Spleen (tissue), 11 donors: ENCODE results near the gene SCFD2. TPM values are rescaled to one million over a fixed set of nuclear protein-coding genes. Genes with fewer than 3 reads are reported as not detected.

ENCODE experiments used
- DNase-seq: peaks from one replicate; pipeline ENCODE4 v3.0.0-alpha.2; 2020
- H3K27ac ChIP-seq, 8 donors: fragments of 200-600 bp; sonication (generic) in 7 of 8; 1 replicate in 4 of 8; 2 replicates in 4 of 8; pipeline versions ENCODE4 v1.5.0 to v1.8.0; 2016 to 2021; ENCODE audit warnings: inconsistent platforms in 4 of 8, mild to moderate bottlenecking in 4 of 8, moderate library complexity in 1 of 8
- H3K27me3 ChIP-seq, 7 donors: fragments of 200-600 bp; sonication (generic) in 6 of 7; replicated peaks in 1 of 7; 1 replicate in 4 of 7; 2 replicates in 3 of 7; pipeline versions ENCODE4 v1.5.0 to v1.8.0; 2016 to 2021; ENCODE audit warnings: inconsistent platforms in 3 of 7, mild to moderate bottlenecking in 1 of 7
- H3K36me3 ChIP-seq, 6 donors: fragments of 200-600 bp; sonication (generic) in 5 of 6; 1 replicate in 4 of 6; 2 replicates in 2 of 6; pipeline versions ENCODE4 v1.5.0 to v1.8.0; 2016 to 2021; ENCODE audit warnings: inconsistent platforms in 2 of 6
- H3K4me1 ChIP-seq, 6 donors: fragments of 200-600 bp; sonication (generic) in 5 of 6; 1 replicate in 3 of 6; 2 replicates in 3 of 6; pipeline versions ENCODE4 v1.5.0 to v1.8.0; 2016 to 2021; ENCODE audit warnings: inconsistent platforms in 3 of 6
- H3K4me3 ChIP-seq, 8 donors: fragments of 200-600 bp; sonication (generic) in 7 of 8; 1 replicate in 4 of 8; 2 replicates in 4 of 8; pipeline versions ENCODE4 v1.5.0 to v1.8.0; 2016 to 2021; ENCODE audit warnings: inconsistent platforms in 4 of 8, mild to moderate bottlenecking in 4 of 8, moderate library complexity in 2 of 8
- H3K9me3 ChIP-seq, 8 donors: fragments of 200-600 bp; sonication (generic) in 7 of 8; 1 replicate in 4 of 8; 2 replicates in 4 of 8; pipeline versions ENCODE4 v1.5.0 to v1.8.0; 2016 to 2021; ENCODE audit warnings: inconsistent platforms in 4 of 8
- POLR2A ChIP-seq, 3 donors: fragments of 450-650 bp; IDR thresholded peaks; one replicate each; pipeline ENCODE4 v1.5.1; 2017; ENCODE audit warnings: antibody characterized with exemption in 3 of 3, mild to moderate bottlenecking in 1 of 3
- POLR2AphosphoS5 ChIP-seq, 3 donors: sonication (generic); formaldehyde crosslinking; IDR thresholded peaks; one replicate each; pipeline ENCODE4 v1.5.1; 2017; ENCODE audit warnings: antibody characterized with exemption in 3 of 3
- WGBS, 5 donors: extraction: QIAGEN DNeasy Blood & Tissue Kit in 3 of 5; methylation state at CpG; one replicate each; pipeline versions ENCODE4 v1.1.5 to v1.1.7; 2013 to 2018; 5-methylcytosine and 5-hydroxymethylcytosine counted together
- intact Hi-C: fragments of 100-400 bp; cut with DNase I; formaldehyde crosslinking; loops from one replicate; pipeline ENCODE4 v1.15.0; 2023; ENCODE audit warnings: low total_unique reads
- polyA plus RNA-seq, 3 donors: library from polyadenylated mRNA; stranded (reverse); fragments of 200-250 nt; gene quantifications; one replicate each; pipeline ENCODE4 v1.2.1, GENCODE V29; 2013
- total RNA-seq, 7 donors: library from RNA; depleted of rRNA in 3 of 7; stranded (reverse); fragments of >200 nt in 3 of 7; fragmentation: NEBNext Ultra II Directional in 4 of 7; extraction: Animal tissue kit (Norgen Biotek cat#: 25700) in 4 of 7; gene quantifications; one replicate each; pipeline versions ENCODE4 v1.1.0 to v1.2.1, GENCODE V29; 2016 to 2021
- TF ChIP-seq, protein P1 (sequence below), 11 experiments: fragments of 200-600 bp in 7 of 11; fragments of 450-650 bp in 4 of 11; sonication (generic) in 4 of 11; IDR thresholded peaks in 8 of 11; conservative IDR thresholded peaks in 3 of 11; 1 replicate in 7 of 11; 2 replicates in 4 of 11; pipeline versions ENCODE4 v1.4.0 to v1.8.0; 2016 to 2021; ENCODE audit warnings: antibody characterized with exemption in 11 of 11, inconsistent platforms in 4 of 11, mild to moderate bottlenecking in 1 of 11
- donor health status: healthy with polysubstance abuse.
- donor health status: DM: no; HTN: no; CAD: no; lungs with moderate emphysema.
- donor health status: DM: no; HTN: no; CAD: no.
- donor health status: Bipolar disorder and iron deficiency.
- donor health status: healthy.
- donor health status: DM: no; HTN: no; CAD: no.
- donor health status: DM: yes; HTN: yes; CAD: no.

The SCFD2 gene
- total and polyA plus RNA-seq, 10 donors, result 3.6 to 42.1 (median 21.1) TPM

DNA sequence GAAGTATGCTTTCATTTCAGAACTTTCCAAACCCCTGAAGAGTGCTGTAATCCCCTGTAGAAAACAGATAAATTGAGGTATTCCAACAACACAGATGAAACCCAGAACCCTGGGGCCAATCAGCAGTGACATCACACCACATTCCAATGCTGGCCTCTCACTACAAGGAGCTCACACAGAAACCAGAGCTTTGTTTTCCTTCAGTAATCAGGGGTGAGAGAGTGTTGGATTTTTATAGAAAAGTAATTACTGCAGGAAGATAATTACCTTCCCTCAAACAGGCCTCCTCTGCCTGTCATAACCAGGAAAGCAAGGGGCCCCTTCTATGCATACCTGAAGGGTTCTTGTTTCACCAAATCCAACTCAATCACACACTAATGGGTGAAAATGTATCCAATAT is 246.2 kb downstream of the SCFD2 start:
- Histone ChIP-seq H3K27me3 (no peaks in the 10 kb centered on the region), H3K9me3 (no peaks in the 10 kb centered on the region), H3K27ac (no peak overlapping the region), H3K4me3 (no peak overlapping the region), H3K36me3 (no peaks in the 10 kb centered on the region), H3K4me1 (peaks cover 0 to 21% (median 14%) of the 10 kb centered on the region in 6 donors)
- intact Hi-C loops, result no loop called here
- no peak for TF ChIP-seq POLR2A (IDR thresholded peaks at IDR 0.05)
- TF ChIP-seq, protein P1, sequence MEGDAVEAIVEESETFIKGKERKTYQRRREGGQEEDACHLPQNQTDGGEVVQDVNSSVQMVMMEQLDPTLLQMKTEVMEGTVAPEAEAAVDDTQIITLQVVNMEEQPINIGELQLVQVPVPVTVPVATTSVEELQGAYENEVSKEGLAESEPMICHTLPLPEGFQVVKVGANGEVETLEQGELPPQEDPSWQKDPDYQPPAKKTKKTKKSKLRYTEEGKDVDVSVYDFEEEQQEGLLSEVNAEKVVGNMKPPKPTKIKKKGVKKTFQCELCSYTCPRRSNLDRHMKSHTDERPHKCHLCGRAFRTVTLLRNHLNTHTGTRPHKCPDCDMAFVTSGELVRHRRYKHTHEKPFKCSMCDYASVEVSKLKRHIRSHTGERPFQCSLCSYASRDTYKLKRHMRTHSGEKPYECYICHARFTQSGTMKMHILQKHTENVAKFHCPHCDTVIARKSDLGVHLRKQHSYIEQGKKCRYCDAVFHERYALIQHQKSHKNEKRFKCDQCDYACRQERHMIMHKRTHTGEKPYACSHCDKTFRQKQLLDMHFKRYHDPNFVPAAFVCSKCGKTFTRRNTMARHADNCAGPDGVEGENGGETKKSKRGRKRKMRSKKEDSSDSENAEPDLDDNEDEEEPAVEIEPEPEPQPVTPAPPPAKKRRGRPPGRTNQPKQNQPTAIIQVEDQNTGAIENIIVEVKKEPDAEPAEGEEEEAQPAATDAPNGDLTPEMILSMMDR (IDR thresholded peaks at IDR 0.05 in 8 of 11, conservative IDR thresholded peaks at IDR 0.05 in 3 of 11), result no peak
- no peak for TF ChIP-seq POLR2AphosphoS5 (IDR thresholded peaks at IDR 0.05)
- no peak for DNase-seq

DNA sequence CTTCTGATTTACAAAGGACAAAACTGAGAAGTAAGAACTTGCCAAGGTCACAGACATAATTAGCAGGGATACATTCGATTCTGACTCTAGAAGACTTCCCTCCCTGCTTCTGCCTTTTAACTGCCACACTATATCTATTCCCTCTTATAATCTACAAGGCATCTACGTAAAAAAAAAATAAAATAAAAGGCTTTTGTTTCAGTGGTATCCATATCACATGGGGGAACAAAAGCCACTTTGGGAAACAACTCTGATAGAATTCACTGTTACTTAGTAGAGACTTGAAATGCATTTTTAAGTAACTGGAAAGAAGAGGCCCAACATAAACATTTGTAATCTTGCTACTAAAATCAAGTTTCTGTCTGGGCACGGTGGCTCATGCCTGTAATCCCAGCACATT is 247.2 kb downstream of the SCFD2 start:
- TF ChIP-seq POLR2AphosphoS5 (IDR thresholded peaks at IDR 0.05) (no peak), POLR2A (IDR thresholded peaks at IDR 0.05) (no peak)
- TF ChIP-seq, protein P1 (IDR thresholded peaks at IDR 0.05 in 8 of 11, conservative IDR thresholded peaks at IDR 0.05 in 3 of 11), result no peak
- WGBS, 5 donors, result 80 to 87% (median 85%) methylated on average over 3 of the region's 3 CpGs
- no peaks in the 10 kb centered on the region for H3K36me3 ChIP-seq
- DNase-seq, result no peak
- intact Hi-C loops, result no loop called here
- H3K9me3 ChIP-seq, result no peaks in the 10 kb centered on the region
- H3K4me1 ChIP-seq, result peaks cover 0 to 21% (median 14%) of the 10 kb centered on the region in 6 donors
- no peak overlapping the region for H3K4me3 ChIP-seq
- no peaks in the 10 kb centered on the region for H3K27me3 ChIP-seq
- H3K27ac ChIP-seq, result no peak overlapping the region

DNA sequence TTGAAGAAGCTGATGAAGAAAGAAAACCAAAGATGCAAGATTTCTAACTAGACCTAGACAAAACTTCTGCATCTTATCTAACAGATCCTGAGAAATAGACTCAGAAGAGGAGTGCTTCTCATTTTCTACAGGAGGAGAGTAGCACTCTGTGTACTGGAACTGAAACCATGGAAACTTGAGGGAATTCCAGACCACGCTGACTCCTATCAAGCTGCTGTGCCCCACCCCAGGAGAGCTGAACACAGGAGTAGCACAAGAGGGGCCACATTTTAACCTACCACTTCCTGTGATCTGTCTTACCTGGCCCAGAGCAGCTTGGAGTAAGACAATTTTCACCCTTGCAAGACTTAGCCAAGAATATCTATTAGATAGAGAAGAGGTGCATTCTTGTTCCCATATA is 248.9 kb downstream of the SCFD2 start:
- DNase-seq, result no peak
- 68 to 95% (median 75%) methylated on average over 1 of the region's 1 CpG for WGBS, 5 donors
- intact Hi-C loops, result no loop called here

GRCh38 chr4:53113431-53114225 is 252.2 kb downstream of the SCFD2 start:
- DNase-seq, result no peak
- intact Hi-C loops, result no loop called here
- TF ChIP-seq, protein P1 (IDR thresholded peaks at IDR 0.05 in 8 of 11, conservative IDR thresholded peaks at IDR 0.05 in 3 of 11), result no peak
- TF ChIP-seq POLR2A (IDR thresholded peaks at IDR 0.05) (no peak), POLR2AphosphoS5 (IDR thresholded peaks at IDR 0.05) (no peak)
- no peak overlapping the region for H3K27ac ChIP-seq
- no peak overlapping the region for H3K4me3 ChIP-seq
- no peaks in the 10 kb centered on the region for H3K36me3 ChIP-seq
- 77 to 89% (median 86%) methylated on average over 2 of the region's 2 CpGs for WGBS, 5 donors
- no peaks in the 10 kb centered on the region for H3K4me1 ChIP-seq
- H3K9me3 ChIP-seq, result peaks cover 0 to 19% (median 13%) of the 10 kb centered on the region in 8 donors
- H3K27me3 ChIP-seq, result no peaks in the 10 kb centered on the region

More for the DNA sequence above, 248.9 kb downstream of the SCFD2 start:
- Histone ChIP-seq H3K27ac (no peak overlapping the region), H3K4me3 (no peak overlapping the region), H3K9me3 (no peaks in the 10 kb centered on the region), H3K4me1 (peaks cover 0 to 18% (median 9%) of the 10 kb centered on the region in 6 donors), H3K36me3 (no peaks in the 10 kb centered on the region), H3K27me3 (no peaks in the 10 kb centered on the region)
- no peak for TF ChIP-seq POLR2A (IDR thresholded peaks at IDR 0.05)
- TF ChIP-seq, protein P1 (IDR thresholded peaks at IDR 0.05 in 8 of 11, conservative IDR thresholded peaks at IDR 0.05 in 3 of 11), result no peak
- no peak for TF ChIP-seq POLR2AphosphoS5 (IDR thresholded peaks at IDR 0.05)
